Measurements from ENCODE around the gene HNRNPD.
"Not testable (repeated sequence)": the region's sequence is repeated elsewhere in the genome, so short reads cannot be mapped to it uniquely, and the experiment has no call there.

HNRNPD gene, protein sequence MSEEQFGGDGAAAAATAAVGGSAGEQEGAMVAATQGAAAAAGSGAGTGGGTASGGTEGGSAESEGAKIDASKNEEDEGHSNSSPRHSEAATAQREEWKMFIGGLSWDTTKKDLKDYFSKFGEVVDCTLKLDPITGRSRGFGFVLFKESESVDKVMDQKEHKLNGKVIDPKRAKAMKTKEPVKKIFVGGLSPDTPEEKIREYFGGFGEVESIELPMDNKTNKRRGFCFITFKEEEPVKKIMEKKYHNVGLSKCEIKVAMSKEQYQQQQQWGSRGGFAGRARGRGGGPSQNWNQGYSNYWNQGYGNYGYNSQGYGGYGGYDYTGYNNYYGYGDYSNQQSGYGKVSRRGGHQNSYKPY

DNA sequence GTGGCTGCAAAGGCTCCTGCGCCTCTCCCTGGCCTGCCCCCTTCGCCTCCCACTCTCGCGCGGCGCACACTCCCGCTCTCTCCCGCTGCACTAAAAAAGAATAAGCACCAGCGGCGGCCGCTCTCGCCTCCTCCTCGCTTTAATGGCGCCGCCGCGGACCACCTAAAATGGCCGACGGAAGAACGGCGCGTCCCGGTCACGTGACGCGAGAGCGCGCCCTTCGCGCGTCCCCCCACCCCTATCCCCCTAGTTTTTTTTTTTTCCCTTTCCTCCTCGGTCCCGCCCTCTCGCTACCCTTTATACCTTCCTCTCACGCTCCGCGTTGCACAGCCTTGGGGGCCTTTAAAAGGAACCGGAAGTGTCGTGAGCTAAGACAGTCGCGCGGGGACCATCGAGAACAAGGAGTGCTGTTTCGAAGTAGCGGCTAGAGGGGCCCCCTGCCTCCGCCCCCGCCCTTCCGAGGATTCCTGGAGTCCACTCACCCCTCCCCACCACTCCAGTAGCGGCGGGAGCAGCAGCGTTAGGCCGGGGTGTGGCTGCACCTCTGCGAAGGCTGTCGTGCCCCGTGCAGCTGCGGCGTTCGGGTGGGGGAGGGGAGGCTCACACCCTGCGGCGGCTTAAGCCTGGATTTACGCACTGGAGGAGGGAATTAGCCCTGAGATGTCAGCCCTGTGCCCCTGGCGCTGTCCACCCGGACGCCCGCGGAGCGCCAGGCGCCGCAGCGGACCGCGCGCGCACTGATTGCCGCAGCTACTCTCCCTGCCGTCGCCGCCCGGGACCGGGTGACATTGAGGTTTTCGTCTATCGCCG lies at the start of gene HNRNPD:
Gene HNRNPD, minus strand, starts transcription at position 176 of the 810 bp plus-strand sequence. CDS start 313 bp downstream, outside the sequence.
- DNase-seq (ENCODE audit: low spot score) = peak; percentile 97

DNA sequence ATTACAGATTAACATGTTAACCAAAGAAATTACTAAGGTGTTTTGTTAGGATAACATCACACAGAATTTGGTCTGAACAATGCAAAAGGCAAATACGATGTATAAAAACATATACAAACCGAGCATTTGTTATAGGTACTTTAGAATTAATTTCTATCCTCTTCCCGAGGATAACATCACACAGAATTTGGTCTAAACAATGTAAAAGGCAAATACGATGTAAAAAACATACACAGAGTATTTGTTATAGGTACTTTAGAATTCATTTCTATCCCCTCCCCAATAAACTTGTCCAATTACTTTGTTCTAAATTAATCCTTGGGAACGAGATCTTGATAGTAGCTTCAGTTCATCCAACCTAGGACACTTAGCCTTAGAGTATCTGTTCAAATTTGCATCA lies 48.8 kb upstream of the HNRNPD start:
- DNase-seq (ENCODE audit: low spot score) = no peak

DNA sequence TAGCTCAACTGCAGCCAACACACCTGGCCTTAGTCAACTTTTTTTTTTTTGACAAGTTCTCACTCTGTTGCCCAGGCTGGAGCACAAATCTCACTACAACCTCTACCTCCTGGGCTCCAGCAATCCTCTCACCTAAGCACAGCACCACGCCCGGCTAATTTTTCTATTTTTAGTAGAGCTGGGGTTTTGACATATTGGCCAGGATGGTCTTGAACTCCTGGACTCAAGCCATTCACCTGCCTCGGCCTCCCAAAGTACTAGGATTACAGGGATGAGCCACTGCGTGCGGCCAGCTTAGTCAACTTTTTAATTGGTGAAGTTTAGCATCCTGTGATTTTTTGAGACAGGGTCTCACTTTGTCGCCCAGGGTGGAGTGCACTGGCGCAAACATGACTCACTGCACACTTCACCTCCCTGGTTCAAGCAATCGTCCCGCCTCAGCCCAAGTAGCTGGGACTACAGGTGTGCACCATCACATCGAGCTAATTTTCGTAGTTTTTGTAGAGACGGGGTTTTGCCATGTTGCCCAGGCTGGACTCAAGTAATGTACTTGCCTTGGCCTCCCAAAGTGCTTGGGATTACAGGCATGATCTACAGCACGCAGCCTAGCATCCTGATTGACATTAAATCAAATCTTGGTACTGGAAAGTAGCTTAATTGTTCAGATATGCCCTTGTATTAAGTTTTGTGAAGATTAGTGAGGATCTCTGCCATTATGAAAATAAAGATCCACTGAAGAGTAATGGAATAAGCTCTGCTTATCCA lies 48.2 kb upstream of the HNRNPD start:
- no peak for DNase-seq (ENCODE audit: low spot score)

DNA sequence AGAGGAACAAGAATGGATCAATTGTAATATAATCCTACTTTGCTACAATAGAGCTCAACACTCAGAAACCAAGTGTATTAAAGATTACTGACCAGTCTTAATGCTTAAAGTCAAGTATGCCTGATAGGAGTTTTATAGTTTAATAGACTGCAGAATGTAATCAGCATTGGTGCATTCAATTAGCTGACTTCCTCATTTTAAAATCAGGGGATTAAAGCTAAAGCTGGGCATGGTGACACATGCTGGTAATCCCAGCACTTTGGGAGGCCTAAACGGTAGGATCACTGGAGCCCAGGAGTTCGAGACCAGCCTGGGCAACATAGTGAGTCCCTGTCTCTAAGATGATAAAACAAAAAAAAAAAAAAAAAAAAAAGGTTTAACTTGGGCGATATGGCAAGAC lies 45.7 kb upstream of the HNRNPD start:
- DNase-seq (ENCODE audit: low spot score) = no peak

DNA sequence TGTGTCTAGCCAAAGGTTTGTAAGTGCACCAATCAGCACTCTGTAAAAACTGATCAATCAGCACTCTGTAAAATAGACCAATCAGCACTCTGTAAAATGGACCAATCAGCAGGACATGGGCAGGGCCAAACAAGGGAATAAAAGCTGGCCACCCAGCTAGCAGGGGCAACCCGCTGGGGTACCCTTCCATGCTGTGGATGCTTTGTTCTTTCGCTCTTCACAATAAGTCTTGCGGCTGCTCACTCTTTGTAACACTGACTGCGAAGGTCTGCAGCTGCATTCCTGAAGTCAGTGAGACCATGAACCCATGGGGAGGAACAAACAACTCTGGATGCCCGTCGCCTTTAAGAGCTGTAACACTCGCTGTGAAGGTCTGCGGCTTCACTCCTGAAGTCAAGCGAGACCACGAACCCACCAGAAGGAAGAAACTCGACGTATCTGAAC lies 42.2 kb upstream of the HNRNPD start:
- no peak for DNase-seq (ENCODE audit: low spot score)

DNA sequence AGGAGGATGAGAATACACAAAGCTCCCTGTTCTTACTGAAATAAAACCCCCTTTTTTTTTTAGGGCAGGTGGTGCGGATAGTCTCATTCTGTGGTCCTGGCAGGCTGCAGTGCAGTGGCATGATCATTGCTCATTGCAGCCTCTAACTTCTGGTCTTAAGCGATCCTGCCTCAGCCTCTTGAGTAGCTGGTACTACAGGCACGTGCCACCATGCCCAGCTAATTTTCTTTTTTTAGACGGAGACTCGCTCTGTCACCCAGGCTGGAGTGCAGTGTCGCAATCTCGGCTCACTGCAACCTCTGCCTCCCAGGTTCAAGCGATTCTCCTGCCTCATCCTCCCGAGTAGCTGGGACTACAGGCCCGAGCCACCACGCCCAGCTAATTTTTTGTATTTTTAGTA lies 41.3 kb upstream of the HNRNPD start:
- DNase-seq (ENCODE audit: low spot score) = not testable (repeated sequence)

DNA sequence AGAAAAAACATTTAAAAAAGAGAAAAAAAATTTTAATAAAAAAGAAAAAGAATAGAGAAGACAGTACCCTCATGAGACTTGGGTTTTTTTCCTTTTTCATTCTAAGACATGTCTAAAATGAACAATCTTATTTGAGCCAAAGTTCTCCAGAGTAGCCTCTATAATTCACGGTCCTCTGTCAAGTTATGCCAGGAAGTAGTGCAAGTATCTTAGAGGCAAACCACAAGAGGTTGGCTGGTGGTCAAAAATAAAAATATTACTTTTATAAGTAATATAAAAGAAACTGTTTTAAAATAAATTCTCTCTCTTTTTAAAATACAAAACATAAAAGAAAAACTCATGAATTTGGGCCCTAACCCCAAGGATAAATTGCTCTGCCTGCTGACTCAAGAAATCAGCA lies 29.9 kb upstream of the HNRNPD start:
- DNase-seq (ENCODE audit: low spot score) = no peak

DNA sequence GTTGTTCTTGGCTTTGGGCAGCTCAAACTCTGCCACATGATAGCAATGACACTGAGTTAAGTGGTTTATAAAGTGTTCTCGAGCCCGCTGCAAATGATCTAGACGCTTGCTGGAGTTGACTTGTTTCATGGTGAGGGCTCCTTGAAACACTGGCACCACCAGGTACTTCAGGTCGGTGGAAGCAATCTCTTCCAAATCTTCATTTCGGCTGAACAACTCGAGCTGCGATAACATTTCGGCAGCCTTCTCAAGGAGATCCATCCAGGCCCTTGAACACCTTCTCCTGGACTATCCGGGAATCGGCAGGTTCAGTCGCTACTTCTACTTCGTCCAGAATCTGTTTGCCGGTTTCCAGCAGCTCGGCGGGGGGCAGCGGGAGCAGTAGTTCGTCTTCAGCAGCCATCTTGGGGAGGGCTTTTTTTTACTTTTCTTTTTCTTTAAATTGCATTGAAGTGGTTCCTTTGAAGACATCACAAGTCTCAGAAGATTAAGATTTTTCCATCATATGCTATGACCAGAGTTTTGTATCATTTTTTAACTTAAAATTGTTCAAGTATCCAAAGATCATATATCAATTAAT lies 28.5 kb upstream of the HNRNPD start:
- DNase-seq (ENCODE audit: low spot score) = no peak

DNA sequence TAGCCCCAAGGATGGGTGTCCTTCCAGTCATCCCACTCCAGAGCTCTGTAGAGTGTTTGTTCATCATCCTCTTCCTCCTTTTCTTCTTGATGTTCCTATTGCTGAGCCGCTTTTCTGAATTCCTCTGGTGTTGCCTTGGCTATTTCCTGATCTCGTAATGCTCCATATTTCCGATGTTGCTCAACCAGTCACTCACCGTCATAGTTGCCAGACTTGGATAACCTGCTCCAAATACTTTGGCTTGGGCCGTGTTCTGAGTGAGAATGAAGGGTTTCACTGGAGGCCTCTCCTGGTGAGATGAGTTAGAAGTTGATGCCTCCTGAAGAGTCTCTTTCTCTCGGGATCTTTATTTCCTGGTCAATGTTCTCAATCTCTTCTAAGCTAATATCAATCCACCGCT lies 27.8 kb upstream of the HNRNPD start:
- no peak for DNase-seq (ENCODE audit: low spot score)

DNA sequence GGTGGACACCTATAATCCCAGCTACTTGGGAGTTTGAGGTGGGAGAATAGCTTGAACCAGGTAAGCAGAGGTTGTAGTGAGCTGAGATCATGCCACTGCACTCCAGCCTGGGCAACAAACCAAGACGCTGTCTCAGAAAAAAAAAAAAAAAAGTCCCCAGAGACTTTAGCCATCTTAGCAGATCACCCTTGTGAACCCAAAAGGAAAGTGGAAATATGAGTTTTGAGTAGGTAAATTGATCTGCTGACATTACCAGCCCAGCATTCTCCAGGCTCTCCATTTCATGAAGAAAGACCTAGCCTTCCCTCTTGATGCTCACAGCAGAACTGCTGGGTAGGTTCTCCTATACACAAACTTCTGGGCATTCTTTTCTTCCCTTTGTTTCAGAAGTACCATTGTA lies 24.5 kb upstream of the HNRNPD start:
- DNase-seq (ENCODE audit: low spot score) = no peak

DNA sequence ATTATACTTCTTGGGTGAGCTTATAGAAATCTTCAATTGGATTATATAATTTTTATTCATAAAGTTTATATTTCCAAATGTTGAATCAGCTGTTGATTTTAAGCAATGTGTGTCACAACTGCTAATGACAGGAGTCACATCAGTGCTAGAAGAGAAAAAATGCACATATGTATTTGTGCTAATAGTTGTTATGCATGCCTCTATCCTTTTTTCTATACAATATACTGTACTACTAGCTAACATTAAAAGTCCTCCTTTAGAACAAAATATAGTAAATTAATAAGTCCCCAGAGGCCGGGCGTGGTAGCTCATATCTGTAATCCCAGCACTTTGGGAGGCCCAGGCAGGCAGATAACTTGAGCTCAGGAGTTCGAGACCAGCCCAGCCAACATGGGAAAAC lies 23.7 kb upstream of the HNRNPD start:
- no peak for DNase-seq (ENCODE audit: low spot score)

DNA sequence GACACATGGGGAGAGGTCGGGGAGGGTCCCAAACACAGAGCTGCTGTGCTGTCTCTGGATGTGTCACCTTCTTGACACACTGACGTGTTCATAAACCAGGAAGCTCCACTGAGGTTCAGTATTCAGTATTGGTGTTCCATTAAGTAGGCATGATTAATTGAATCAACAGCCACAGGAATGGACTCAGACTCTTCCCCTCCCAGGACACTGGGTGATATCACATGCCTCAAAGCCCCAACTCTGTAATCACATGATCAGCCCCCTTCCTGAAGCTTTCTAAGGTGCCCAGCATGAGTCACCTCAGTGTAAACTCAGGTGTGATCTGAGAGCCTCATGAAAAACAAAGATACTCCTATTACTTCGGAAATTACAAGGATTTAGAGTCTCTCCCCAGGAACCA lies 21.1 kb upstream of the HNRNPD start:
- no peak for DNase-seq (ENCODE audit: low spot score)

DNA sequence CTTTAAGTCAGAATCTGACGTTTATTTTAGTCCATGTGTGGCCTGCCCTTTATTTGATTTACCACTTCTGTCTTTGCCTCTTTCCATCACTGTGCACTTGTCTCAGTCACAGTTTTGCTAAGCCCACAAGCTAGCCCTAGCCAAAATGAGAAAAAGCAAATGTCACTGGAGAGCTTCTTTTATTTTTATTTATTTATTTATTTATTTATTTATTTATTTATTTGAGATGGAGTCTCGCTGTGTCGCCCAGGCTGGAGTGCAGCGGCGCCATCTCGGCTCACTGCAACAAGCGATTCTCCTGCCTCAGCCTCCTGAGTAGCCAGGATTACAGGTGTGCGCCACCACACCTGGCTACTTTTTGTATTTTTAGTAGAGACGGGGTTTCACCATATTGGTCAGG lies 16.3 kb upstream of the HNRNPD start:
- not testable (repeated sequence) for DNase-seq (ENCODE audit: low spot score)

DNA sequence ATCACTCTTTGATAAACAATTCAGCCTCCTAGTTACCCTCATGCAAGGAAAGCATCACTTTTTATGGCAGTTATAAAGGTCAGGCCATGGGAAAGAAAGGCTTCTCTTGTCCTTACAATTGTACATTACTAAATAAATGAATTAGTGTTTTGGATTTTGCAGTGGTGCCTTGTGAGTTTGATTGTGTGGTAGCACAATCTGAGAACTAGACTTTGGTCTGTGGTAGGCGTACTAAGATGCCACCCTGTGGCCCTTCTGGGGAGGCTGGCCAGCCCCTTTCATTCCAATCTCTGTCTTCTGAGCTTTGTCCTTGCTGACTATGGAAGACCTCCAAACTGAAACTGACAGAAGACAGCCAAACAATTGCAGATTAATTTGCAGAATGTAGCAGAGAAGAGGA lies 14.6 kb upstream of the HNRNPD start:
- DNase-seq (ENCODE audit: low spot score) = no peak

DNA sequence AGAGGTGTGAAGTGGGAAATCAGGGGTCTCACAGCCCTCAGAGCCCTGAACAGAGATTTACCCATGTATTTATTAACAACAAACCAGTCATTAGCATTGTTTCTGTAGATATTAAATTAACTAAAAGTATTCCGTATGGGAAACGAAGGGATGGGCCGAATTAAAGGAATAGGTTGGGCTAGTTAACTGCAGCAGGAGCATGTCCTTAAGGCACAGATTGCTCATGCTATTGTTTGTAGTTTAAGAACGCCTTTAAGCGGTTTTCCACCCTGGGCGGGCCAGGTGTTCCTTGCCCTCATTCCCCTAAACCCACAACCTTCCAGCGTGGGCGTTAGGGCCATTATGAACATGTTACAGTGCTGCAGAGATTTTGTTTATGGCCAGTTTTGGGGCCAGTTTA lies 12.5 kb upstream of the HNRNPD start:
- not testable (repeated sequence) for DNase-seq (ENCODE audit: low spot score)

DNA sequence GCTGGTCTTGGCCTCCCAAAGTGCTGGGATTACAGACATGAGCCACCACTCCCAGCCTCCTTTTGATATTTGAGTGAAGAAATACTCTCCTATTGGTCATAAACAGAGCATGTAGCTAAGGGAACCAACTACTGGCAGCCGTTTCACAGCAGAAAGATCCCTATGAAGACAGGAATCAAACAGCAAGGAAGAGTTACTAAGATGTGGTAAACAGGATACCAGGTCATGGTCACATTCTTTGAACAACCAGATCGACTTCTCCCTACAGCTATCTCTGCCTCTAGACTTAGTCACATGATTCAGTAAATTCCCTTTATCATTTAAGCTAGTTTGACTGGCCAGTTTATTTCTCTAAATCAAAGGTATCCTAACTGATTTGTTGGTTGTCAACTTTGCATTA lies 9.0 kb upstream of the HNRNPD start:
- no peak for DNase-seq (ENCODE audit: low spot score)

DNA sequence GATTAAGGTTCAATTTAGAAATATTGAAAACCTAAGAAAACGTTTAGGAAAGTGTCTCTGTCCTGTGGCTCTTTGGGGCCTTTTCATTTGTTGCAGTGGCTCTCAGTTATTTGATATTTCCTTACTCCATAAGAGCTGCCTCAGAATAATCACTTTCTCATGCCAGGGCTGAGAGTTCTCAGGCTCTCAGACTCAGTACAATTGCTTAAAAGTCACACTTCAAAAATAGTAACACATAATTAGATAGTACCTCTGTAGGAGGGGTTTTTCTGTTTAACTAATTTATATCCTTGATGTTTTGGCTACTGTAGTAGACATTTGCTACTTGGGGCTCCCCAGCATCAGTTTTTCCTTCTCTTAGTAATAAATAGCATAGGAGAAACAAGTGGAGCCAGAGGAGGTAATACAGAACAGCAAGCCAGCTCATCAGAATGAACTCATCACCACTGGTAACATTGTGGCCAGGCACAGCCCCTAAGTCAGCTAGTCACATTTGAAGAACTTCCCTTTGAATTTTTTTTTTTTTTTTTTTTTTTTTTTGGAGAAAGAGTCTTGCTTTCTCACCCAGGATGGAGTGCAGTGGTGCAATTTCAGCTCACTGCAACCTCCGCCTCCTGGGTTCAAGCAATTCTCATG lies 8.0 kb upstream of the HNRNPD start:
- no peak for DNase-seq (ENCODE audit: low spot score)

DNA sequence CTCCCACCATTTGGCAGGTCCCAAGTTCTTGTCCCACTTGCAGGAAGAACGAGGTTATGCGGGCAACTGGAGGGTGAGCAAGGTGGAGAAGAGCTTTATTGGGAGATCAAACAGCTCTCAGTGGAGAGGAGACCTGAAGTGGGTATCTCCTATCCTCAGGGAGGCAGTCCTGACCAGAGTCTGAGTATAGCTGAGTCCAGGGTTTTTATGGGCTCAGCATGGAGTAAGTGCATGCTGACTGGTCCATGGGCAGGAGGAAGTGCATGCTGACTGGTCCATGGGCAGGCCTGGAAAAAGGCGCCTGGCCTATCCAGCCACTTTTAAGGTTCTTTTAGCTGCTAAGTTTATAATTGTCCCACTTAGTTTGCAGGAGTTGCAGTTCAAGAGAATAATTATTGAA lies 7.4 kb upstream of the HNRNPD start:
- DNase-seq (ENCODE audit: low spot score) = no peak

DNA sequence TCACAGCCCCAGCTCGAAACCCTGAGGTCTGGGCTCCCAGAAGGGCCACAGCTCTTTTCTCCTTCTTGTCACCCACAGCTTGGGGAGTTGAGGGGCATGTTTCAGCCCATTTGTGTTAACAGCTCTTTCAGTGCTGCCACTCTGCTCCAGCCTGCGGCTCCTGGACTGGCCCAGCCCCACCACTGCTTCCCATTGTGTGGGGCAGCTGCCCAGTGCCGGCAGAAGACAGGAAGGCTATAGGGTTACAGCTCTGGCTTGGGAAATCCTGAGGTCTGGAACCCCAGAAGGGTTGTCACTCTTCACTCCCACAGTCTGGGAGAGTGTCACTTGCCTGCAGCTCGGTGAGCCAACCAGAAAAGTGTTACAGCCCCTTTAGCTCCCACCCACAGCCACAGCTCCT lies 7.0 kb upstream of the HNRNPD start:
- no peak for DNase-seq (ENCODE audit: low spot score)

DNA sequence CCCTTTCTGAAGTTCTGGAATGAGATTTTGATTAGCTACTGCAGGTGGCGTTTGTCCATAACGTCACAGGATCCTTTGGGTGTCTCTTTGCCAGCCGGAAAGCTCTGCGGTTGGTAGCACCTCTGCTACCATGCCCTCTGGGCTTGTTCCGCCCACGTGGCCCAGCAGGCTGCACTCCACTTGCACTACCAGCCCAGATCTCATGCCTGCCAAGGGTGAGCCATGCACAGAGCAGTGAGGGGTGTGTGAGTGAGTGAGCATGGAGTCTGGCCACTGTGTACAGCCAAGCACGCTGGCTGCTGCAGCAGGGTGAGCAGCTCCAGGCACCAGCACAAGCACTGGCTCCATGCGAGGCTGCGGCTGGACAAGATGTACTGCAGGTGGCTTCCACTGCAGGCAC lies 6.6 kb upstream of the HNRNPD start:
- no peak for DNase-seq (ENCODE audit: low spot score)

DNA sequence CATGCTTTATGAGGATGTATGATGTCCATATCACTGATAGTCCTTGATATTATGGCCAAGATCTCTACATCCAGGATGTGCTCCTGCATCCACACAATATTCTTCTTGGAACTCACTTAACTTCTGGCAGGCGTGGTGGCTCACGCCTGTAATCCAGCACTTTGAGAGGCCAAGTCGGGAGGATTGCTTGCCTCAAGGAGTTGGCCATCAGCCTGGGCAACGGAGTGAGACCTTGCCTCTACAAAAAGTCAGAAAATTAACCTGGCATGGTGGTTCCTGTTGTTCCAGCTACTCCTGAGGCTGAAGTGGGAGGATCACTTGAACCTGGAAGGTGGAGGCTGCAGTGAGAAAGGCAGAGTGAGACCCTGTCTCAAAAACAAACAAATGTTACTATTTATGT lies 2.3 kb upstream of the HNRNPD start:
- no peak for DNase-seq (ENCODE audit: low spot score)

DNA sequence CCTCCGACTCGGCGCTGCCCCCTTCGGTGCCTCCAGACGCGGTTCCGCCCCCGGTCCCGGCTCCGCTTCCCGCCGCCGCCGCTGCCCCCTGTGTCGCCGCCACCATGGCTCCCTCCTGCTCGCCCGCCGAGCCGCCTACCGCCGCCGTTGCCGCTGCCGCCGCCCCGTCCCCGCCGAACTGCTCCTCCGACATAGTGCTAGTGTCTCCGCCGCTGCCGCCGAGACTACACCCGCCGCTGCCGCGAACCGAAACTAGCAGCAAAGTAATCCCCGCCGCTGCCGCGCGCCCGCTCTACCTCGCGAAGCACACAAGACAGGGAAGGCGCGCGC lies 340 bp downstream of the HNRNPD start:
- DNase-seq (ENCODE audit: low spot score) = no peak
